Stimulated activated CD8-positive, alpha-beta memory T cell treated with anti-CD3 and anti-CD28 coated beads, Interleukin-4, amount 100 ng/mL, for 48 hours (primary cell): ENCODE data around the gene MED27.
A peak's percentile ranks its signal among the peaks of the same experiment; 100 is the strongest.

Experiments used
- DNase-seq: peaks from one replicate; pipeline ENCODE4 v3.0.0-alpha.2; 2020

Gene MED27, protein sequence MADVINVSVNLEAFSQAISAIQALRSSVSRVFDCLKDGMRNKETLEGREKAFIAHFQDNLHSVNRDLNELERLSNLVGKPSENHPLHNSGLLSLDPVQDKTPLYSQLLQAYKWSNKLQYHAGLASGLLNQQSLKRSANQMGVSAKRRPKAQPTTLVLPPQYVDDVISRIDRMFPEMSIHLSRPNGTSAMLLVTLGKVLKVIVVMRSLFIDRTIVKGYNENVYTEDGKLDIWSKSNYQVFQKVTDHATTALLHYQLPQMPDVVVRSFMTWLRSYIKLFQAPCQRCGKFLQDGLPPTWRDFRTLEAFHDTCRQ

DNA sequence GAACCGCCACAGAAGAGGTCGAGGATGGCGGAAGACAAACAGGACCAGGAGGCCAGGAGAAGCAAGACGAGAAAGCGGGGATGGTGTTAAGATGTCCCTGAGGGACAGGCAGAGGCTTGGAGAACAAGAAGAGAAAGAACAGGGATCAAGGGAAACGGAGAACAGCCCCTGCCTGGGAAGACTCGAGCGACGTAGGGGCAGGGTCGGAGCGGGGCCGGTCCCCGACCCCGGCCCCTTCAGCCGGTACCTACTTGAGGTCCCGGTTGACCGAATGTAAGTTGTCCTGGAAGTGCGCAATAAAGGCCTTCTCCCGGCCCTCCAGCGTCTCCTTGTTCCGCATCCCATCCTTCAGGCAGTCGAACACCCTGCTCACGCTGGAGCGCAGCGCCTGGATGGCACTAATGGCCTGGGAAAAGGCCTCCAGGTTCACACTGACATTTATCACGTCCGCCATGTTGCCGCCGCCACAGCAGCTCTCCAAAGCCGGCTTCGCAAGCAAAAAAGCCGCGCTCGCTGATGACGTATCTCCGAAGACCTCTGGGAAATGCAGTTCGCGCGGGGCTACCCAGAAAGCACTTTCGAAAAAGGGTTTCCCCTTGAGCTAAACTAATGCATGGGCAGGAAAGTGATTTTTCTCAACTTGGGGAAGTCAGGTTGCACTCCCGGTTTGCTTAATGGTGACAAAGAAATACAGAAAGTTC, at the start of gene MED27:
MED27 (minus strand) TSS at position 477 of the 701 bp plus-strand sequence; CDS start at position 454, 23 bp downstream.
- peak; percentile 96 for DNase-seq

DNA sequence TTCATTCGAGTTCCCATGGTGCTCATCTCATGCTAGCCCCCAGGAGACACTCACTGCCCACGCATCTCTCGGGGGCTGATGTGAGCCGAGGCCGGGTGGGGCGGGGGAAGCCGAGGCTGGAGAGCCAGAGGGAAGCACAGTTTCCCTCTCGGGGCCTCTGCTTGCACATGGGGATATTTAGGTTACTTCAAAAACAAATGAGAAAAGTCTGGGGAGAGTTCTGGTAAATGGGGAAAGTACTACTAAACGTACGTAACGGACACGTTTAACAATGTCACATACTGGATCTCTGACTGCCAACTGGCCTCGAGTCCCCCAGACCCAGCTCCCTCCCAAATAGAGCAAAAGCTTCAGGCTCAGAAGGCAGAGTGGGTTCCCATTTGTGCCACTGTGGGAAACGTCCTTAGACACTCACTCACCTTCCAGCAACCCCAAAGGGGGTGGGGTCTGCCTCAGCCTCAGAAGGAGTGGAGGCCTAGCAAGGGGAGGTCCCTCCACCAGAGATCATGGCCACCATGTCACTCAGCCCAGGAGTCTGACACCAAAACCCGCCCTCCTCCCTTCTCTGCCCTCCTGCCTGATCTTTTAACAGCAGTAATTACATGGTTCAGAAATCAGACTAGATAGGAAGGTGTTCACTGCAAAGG, 48.3 kb upstream of the MED27 start:
- DNase-seq: no peak

DNA sequence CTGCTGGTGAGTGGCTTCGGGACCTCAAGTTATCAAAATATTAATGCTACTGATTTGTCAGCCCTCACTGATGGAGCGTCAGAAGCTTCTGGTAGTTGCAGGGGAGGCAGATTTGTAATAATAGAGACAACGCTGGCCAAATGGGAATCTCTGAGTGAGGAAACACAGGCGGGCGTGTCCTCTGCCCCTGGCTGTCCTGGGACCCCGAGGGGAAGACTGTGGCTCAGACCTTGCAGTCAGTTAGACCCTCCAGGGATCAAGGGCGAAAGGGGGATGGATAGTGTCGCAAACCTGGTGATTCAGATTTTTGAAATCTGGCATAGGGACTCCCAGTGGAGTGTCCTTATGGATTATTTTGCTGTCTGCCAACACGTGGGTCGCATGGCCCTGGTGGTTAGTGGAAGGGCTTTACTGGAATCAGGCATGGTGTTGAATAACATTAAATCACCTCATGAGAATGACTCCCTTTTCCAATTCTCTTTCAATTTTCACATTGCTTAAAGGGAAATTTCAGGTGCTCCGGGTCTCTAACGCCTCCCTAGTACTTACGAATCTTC, 47.1 kb upstream of the MED27 start:
- DNase-seq: no peak

DNA sequence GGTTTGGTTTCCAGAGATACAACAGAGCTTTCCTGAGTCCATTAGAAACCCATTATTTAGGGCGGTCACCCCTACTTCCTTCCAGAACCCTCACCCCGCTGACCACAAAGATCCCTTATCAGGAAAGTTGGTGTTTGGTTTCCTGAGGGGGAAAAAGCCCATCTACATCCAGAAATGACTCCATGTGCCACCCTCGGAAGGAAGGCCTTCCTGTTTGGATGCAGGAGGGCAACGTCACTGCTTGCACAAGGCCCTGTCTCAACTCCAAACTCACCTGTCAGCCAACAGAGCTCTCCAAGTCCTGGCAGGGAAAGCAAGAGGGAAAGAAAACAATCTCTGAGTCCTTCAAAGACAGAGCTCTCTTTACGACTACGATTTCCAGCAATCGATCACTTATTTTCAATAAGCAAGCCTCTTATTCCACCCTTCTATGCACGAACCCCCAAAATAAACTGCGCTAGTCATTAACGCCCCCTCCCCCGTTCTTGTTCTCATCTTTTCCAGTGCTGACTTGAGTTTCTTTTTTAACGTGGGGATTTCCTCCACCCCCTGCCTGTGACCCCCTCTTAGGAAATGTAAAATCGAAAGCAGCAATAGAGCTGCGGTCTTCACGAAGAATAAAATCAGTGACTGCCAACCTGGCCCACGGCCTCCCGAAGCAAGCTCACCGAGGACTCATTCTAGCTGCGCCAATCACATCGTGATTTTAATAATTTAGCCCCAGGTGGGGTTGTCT, 46.4 kb upstream of the MED27 start:
- DNase-seq: peak; percentile 48

DNA sequence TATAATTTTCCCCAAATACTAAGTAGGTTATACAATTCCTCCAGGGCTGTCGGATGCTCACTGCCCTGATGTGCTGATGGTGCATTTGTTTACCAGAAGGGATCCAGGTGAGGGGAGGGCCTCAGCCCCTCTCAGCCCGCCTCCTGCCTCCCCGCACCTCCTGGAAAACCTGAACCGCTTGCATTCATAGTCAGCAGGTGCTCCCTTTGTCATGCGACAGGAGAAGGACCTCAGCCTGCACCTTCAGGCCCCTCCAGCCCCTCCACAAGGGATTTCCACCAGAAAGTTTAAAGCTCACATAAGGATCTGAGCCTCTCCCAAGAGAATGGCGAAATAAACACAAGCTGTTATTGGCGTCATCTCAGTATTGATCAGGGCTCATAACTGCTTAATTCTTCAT, 45.7 kb upstream of the MED27 start:
- no peak for DNase-seq

DNA sequence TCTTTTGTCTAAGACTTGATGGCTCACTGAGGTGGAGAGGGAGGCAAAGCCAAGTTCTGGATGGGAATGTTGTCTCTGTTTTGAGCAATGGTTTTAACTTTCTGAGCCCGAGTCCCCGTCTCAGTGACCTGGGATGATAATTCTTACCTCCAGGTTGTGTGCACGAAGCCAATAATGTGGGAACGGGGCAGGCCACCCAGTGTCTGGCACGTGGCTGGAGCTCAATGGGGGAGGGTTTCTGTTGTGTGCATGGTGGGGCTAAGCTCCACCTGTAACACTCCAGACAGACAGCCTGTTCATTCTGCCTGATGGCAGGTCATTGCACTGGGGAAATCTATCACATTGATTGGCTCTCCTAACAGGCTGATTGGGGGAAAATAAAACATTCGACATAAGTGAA, 45.1 kb upstream of the MED27 start:
- no peak for DNase-seq

DNA sequence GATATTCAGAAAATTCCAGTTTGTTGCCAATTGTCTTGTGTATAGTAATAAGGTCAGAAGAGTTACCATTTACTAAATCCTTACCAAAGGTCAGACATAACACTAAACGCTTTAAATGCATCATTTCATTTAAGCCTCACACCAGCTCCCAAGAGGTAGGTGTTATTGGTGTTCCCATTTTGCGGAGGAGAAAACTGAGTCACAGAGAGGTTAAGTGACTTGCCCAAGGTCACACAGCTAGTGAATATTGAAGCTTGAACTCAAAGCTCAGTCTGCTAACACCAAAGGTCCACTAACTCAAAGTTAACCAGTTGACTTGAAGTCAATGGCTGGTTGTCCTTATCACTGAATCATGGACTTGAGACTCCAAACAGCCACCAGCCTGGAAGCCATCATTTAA, 41.4 kb upstream of the MED27 start:
- no peak for DNase-seq

DNA sequence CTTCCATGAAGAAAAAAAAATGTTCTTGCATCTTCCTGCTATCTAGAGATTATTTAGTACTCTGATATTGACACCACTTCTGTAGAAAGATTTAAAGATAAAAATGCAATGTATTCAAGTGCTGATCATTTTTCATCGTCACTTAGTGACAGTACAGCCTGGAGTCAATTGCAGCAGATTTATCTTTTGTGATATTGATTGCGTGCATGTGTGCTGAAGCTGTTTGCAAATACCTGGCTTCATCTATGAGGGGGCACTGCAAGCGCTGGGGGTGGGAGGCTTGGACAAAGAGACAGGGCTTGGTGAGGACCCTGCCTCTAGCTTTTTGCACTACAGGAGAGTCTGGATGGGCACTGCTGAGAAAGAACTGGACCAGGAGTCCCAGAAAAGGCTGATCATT, 38.0 kb upstream of the MED27 start:
- no peak for DNase-seq

DNA sequence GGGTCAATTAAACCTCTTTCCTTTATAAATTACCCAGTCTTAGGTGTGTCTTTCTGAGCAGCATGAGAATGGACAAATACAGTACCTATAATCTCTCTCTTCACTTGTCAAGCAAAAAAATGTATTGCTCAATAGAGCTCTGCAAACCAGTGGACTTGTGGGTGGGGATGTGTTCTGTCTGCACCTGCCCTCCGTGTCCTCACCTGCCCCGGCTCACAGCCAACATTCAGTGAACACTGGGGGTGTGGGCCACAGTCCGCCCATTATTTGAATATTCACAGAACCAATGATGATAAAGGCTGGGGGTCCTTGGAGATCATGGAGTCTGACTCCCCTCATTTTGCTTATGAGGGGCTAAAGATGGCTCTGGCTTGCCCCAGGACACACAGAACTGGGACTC, 36.9 kb upstream of the MED27 start:
- no peak for DNase-seq

DNA sequence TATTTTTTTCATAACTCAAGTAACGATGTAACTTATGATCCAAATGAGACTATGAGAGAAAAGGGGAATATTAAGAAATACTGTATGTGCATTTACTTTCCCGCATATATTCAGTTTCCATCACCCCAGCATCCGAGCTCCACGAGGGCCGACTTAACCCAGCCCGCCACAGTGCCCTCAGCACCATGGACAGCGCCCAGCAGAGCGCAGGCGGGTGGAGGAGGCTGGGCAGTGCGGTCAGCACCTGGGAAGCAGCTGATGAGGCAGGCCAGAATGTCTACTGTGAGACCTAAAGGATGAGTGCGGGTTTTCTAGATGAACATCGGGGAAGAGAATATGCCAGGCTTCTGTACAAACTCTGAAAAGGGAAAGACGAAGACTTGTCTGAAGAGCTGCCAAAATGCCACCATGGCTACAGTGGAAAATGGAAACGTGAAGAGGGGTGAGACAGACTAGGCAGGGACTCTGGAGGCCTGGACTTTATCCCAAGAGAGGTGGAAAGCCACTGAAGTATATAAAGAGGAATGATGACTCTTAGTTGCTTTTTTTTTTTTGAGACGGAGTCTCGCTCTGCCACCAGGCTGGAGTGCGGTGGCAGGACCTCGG, 34.5 kb upstream of the MED27 start:
- peak; percentile 72 for DNase-seq

DNA sequence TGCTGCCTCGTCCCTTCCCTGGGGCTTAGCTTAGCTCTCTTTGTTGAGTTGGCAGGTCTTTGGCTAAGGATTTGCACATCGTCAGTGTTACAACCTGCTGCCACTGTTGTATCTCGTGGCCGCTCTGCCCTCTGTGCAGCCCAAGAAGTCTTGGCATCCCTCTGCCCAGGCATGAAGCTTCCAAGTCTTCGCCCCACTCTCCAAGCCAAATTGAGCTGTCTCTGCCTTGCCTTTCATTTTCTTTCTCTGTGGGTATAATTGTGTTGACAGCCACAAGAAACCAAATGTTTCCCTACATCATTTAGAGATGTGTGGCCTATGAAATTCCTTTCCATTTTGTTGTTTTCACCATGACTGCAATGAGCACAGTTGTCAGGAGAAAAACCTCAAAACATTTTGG, 29.6 kb upstream of the MED27 start:
- no peak for DNase-seq

DNA sequence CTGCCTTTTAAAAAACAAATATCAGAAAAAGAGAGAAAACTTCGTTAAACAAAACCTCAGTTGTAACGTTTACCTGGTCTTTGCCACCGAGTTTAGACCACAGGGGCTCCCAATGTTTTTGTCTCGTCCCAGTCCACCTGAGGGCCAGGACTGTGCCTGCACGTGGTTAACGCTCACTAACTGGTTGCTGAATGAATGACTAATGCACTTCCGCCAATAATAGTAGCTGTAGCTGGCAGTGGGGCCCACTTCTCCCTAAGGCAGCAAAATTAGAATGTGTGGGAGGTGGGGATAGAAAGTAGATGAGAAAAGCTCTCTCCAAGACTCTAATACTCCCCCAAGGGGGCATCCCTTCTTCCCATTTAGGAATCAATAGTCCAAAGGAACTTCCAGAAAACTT, 29.1 kb upstream of the MED27 start:
- DNase-seq: no peak

DNA sequence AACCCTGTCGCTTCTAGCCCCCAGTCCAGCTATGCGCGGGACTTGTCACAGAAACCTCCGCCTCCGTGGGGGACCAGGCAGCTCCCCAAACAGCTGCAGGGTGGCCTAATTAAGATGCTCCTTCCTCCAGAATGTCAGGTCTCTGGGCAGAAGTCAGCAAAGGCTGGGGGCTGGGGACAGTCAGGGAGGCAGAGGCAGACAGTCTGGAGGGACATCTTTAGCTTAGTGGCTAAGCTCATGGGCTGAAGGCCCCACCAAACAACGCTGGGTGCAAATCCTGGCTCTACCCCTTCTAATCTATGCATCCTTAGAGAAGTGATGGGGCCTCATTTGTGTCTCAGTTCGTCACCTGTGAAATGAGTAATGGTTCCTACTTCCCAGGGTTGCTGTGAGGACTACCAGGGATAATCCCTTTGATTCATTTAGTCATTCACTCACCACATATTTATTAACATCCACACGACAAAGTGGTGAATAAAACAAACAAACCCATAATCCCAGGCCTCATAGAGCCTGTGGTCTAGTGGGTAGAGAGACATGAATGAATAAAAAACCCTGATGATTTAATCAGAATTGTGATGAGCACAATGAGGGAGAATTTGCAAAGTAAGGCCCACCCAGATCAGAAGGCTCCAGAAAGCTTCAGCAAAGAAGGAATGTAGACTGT, 20.2 kb upstream of the MED27 start:
- no peak for DNase-seq

DNA sequence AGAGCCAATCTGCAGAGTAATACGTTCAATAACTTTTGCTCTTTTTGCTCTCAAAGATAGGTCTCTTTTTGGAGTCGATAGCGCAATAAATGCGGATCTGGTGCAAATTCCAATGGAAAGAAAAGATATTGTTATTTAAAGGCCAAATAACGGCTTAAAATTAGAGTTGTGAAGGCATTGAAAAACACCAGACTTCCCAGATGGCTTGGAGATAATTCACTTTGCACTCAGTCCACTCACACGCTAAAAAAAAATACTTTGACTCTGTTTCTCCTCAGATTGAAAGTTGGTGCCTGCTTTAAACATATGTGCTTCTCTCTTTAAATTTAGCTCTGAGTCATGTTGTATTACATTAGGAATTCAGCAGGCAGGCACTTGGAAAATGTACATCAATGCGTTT, 19.5 kb upstream of the MED27 start:
- DNase-seq: no peak

DNA sequence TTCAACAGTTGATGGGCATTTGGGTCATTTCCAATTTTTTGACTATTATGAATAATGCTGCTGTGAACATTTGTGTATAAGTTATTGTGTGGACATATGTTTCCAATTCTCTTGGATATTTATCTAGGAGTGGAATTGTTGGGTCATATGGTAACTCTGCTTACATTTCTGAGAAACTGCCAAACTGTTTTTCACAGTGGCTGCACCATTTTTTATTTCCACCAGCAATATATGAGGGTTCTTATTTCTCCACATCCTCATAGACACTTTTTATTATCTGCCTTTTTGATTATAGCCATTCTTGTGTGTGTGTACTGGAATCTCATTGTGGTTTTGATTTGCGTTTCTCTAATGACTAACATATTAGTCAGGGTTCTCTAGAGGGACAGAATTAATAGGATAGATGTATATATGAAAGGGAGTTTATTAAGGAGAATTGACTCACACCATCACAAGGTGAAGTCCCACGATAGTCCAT, 14.7 kb upstream of the MED27 start:
- no peak for DNase-seq

DNA sequence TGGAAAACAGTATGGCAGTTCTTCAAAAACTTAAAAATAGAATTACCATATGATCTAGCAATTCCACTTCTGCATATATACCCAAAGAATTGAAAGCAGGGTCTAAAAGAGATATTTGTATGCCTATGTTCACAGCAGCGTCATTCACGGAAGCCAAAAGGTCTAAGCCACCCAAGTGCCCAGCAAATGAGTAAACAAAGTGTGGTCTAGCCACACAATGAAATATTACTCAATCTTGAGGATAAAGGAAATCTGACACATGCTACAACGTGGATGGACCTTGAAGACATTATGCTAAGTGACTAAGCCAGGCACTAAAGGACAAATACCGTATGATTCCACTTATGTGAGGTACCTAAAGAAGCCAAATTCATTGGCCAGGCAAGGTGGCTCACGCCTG, 11.1 kb upstream of the MED27 start:
- no peak for DNase-seq

DNA sequence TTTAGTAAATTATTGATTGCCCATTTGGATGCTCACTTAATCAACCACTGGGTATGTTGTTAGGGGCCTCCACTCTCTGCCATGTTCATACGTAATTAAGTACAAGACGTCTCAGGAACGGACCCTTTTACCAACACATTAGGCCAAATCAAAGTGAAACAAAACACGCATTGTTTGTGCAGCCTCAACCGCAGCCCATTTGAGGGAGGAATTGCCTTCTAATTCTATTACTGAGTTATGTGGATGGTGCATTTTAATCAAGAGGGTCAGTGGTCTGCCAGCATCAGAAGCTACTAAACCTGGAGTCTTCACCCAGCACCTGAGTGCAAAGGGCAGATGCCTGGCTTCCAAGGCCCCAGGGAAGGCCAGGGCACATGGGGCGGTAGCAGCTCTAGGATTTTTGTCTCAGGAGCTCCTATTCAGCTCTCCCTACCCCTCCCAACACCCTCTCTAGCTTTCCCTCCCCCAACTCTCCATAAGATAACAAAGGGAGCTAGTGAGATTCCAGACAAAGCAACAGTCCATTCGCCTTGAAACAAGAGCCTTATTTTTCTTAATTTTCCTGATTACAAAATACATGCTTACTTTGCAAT, 7.9 kb upstream of the MED27 start:
- no peak for DNase-seq

DNA sequence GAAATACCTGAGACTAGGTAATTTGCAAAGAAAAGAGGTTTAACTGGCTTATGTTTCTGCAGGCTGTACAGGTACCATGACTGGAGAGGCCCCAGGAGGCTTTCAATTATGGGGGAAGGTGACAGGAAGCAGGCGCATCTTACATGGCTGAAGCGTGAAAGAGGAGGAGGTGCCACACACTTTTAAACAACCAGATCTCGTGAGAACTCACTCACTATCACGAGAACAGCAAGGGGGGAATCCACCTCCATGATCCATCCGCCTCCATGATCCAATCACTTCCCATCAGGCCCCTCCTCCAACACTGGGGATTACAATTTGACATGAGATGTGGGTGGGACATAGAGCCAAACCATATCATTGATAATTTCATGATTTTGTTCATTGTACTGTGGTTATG, 2.5 kb upstream of the MED27 start:
- DNase-seq: no peak

DNA sequence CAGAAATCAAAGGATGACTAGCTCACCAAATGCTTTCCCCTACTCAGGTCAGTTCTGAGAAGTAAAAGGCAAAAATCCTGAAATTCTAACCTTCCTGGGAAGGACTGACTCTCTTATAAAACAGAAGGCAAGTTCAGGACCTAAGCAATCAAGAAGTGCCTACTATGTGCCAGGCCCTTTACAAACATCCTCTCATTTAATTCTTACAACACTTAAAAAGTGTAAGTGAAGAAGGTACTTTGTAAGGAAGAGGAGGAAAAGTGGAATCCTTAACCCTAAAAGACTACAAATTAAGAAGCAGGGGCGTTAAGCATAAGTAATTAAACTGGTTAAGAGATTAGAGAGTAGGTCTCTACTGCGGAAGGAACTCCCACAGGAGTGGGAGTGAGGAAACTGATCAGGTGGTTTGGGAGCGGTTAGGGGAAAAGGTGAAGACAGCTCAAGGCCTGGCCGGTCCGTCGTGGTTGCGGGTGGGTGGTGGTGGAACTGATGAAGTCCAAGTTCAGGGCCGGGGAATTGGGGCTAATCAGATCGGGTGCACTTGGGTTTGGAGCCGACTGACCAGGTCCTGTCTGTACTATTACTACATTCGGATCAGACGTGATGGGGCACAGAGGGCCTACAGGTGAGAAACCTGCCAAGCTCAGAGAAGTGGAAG, 839 bp downstream of the MED27 start:
- DNase-seq: peak; percentile 38

DNA sequence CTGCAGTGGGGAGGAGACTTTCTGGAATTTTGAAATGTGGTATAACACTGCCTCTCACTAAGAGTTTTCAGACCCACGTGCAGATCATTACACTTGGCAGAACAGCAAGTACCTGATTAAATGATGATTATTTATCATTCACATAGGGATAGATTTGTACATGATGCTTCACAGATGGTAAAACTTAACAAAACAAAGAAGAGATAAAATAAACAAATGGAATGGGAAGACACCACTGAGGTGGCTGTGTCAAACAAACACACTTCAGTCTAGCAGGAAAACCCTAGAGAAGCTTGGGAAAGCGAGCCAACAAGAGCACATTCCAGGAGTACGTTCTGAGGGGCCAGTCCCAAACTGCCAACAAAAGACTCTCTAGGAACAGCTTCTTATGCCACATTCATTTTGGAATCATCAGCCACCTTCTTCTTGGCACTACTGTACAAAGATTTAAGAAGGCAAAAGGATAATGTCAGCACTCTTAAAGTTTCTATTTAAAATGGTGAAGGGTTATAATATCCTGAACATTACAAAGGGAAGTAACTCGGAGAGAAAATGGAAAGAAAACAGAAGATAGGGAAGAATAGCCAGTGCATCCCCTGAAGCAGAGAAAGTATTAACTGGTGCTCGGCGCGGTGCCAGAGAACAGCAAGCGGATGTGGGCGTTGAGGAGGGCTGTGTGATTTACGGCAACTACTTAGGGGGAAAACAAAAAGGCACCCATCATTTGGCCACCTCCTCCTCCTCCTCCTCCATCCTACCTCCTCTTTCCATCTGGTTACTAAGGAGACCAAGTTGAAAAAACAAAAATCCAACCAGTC, 1.6 kb downstream of the MED27 start:
- DNase-seq: peak; percentile 37
